SK-N-SH treated with all-trans-retinoic acid at 6 μM for 48 hours (cell line): ENCODE measurements around the gene NXPH4.

Source experiments
- ARNTL ChIP-seq: fragments of 450-650 bp; formaldehyde crosslinking; IDR thresholded peaks from 2 replicates; pipeline ENCODE4 v1.5.0; 2020; ENCODE audit warnings: low read depth, mild to moderate bottlenecking, moderate library complexity, borderline replicate concordance
- BACH2 ChIP-seq: fragments of 250-450 bp; sonication (Bioruptor Pico); IDR thresholded peaks from 2 replicates; pipeline ENCODE4 v1.9.0; 2021; ENCODE audit warnings: mild to moderate bottlenecking, borderline replicate concordance
- CSRNP3 ChIP-seq: fragments of 250-450 bp; sonication (Bioruptor Pico); IDR thresholded peaks from 2 replicates; pipeline ENCODE4 v1.5.1; 2021; ENCODE audit warnings: mild to moderate bottlenecking, moderate library complexity
- GLIS3 ChIP-seq: fragments of 250-450 bp; sonication (Bioruptor Pico); IDR thresholded peaks from 2 replicates; pipeline ENCODE4 v1.5.0; 2020; ENCODE audit warnings: mild to moderate bottlenecking, moderate library complexity
- PPARA ChIP-seq: fragments of 250-450 bp; sonication (Bioruptor Pico); IDR thresholded peaks from 2 replicates; pipeline ENCODE4 v1.5.0; 2020; ENCODE audit warnings: mild to moderate bottlenecking, borderline replicate concordance
- RARB ChIP-seq: fragments of 250-450 bp; sonication (Bioruptor Pico); IDR thresholded peaks from 2 replicates; pipeline ENCODE4 v1.8.0; 2021; ENCODE audit warnings: mild to moderate bottlenecking, moderate library complexity
- ZFP3 ChIP-seq: fragments of 250-450 bp; sonication (Bioruptor Pico); IDR thresholded peaks from 2 replicates; pipeline ENCODE4 v1.5.0; 2020; ENCODE audit warnings: mild to moderate bottlenecking, moderate library complexity
- ZFP30 ChIP-seq: fragments of 450-650 bp; formaldehyde crosslinking; IDR thresholded peaks from 2 replicates; pipeline ENCODE4 v1.5.0; 2022; ENCODE audit warnings: mild to moderate bottlenecking, moderate library complexity
- ZNF565 ChIP-seq: fragments of 450-650 bp; formaldehyde crosslinking; conservative IDR thresholded peaks from 2 replicates; pipeline ENCODE4 v1.5.0; 2020; ENCODE audit warnings: low read depth, mild to moderate bottlenecking, moderate library complexity

- TF ChIP-seq PPARA (no peak), ZNF565 (CRISPR knock-in tag) (no peak), ARNTL (CRISPR knock-in tag) (no peak), BACH2 (no peak), ZFP30 (CRISPR knock-in tag) (no peak), RARB (CRISPR knock-in tag) (no peak), GLIS3 (CRISPR knock-in tag) (no peak), ZFP3 (CRISPR knock-in tag) (no peak), CSRNP3 (CRISPR knock-in tag) (no peak)
Observed at GRCh38 chr12:57213058-57213715, 3.4 kb upstream of the NXPH4 start.
